ENCODE results near the gene MEIOC. TPM values are rescaled to one million over a fixed set of nuclear protein-coding genes. Genes with fewer than 3 reads are reported as not detected.
A peak's percentile ranks its signal among the peaks of the same experiment; 100 is the strongest.
"Not testable (repeated sequence)": the region's sequence is repeated elsewhere in the genome, so short reads cannot be mapped to it uniquely, and the experiment has no call there.

The MEIOC gene
- total RNA-seq, 1 donor from 2014 or later, result 0.75 TPM

DNA sequence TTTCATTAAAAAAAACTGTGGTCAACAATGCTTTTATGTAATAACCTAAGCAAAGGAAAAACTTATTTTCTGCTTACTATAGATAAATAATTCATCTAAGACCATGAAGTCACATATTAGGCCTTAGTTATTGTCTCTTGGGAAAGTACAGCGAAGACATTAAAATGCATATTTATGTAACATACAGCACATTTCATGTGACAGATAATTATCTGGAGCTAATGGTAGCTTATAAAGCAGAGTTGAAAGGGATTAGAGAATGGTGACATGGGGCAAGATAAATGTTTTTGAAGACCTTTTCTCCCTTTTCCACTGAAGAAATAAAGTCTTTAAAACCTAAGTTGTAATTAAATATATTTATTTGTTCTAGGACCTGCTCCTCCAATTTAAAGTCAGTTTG is 9.7 kb downstream of the MEIOC start:
- H3K4me3 Mint-ChIP-seq (ENCODE audit: unreplicated experiment), result no peak overlapping the region
- peaks cover 18% of the 10 kb centered on the region for H3K27me3 Mint-ChIP-seq (ENCODE audit: unreplicated experiment)
- TF ChIP-seq, protein P1, sequence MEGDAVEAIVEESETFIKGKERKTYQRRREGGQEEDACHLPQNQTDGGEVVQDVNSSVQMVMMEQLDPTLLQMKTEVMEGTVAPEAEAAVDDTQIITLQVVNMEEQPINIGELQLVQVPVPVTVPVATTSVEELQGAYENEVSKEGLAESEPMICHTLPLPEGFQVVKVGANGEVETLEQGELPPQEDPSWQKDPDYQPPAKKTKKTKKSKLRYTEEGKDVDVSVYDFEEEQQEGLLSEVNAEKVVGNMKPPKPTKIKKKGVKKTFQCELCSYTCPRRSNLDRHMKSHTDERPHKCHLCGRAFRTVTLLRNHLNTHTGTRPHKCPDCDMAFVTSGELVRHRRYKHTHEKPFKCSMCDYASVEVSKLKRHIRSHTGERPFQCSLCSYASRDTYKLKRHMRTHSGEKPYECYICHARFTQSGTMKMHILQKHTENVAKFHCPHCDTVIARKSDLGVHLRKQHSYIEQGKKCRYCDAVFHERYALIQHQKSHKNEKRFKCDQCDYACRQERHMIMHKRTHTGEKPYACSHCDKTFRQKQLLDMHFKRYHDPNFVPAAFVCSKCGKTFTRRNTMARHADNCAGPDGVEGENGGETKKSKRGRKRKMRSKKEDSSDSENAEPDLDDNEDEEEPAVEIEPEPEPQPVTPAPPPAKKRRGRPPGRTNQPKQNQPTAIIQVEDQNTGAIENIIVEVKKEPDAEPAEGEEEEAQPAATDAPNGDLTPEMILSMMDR (IDR thresholded peaks at IDR 0.05), result no peak
- H3K36me3 Mint-ChIP-seq (ENCODE audit: unreplicated experiment), result no peaks in the 10 kb centered on the region
- H3K27ac Mint-ChIP-seq (ENCODE audit: unreplicated experiment), result no peak overlapping the region
- DNase-seq (ENCODE audit: extremely low spot score, unreplicated experiment), result no peak
- H3K9me3 Mint-ChIP-seq (ENCODE audit: unreplicated experiment), result no peaks in the 10 kb centered on the region
- no peaks in the 10 kb centered on the region for H3K4me1 Mint-ChIP-seq (ENCODE audit: unreplicated experiment)

DNA sequence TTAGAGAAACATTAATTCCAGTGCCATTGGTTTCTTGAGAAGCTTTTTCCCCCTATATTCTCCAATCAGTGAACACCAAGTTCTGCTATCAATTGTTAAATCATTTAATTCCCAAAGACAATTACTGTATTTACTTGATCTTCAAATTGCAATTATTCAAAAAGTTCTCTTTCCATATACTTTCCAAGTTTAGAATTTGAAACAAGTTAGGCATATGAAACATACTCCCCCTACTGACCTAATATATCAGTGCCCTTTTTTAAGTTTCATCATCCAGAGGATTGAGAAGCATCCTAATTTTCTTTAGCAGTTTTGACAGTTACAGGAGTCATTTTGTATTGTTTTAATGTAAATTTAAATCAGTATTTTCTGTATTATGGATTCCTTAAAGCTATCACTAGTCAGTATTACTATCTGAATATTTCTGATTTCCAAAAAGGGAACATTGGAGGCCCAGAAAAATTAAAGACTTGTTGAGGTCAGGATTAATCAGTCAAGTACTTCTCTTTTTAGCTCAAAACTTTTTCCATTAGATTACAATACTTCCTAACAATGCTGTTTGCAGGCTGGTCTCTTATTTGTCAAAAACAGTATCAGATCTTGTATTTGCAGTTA is 16.3 kb downstream of the MEIOC start:
- TF ChIP-seq, protein P1 (IDR thresholded peaks at IDR 0.05), result peak; percentile 65
- no peak for DNase-seq (ENCODE audit: extremely low spot score, unreplicated experiment)
- no peaks in the 10 kb centered on the region for H3K9me3 Mint-ChIP-seq (ENCODE audit: unreplicated experiment)
- H3K36me3 Mint-ChIP-seq (ENCODE audit: unreplicated experiment), result no peaks in the 10 kb centered on the region
- H3K4me1 Mint-ChIP-seq (ENCODE audit: unreplicated experiment), result peaks cover 13% of the 10 kb centered on the region
- no peak overlapping the region for H3K27ac Mint-ChIP-seq (ENCODE audit: unreplicated experiment)
- peaks cover 4% of the 10 kb centered on the region for H3K27me3 Mint-ChIP-seq (ENCODE audit: unreplicated experiment)
- no peak overlapping the region for H3K4me3 Mint-ChIP-seq (ENCODE audit: unreplicated experiment)

DNA sequence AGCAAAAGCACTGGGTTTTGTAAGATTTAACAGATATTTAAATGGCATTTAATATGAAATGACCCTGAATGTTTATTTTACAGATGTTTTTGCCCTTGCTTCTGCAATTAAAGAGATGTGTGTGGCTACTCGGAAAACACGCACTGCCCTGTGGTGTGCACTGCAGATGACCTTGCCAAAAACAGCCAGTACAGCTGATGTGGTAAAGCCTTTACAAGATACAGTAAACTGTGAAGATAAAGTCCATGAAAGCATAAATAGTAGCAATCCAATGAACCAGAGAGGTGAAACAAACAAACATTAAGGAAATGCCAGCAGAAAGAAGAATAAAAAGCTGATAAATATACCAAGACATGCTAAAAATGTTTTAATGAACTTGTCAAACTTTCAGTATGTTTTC is 17.6 kb downstream of the MEIOC start:
- no peaks in the 10 kb centered on the region for H3K27me3 Mint-ChIP-seq (ENCODE audit: unreplicated experiment)
- H3K4me3 Mint-ChIP-seq (ENCODE audit: unreplicated experiment), result no peak overlapping the region
- no peak for DNase-seq (ENCODE audit: extremely low spot score, unreplicated experiment)
- no peaks in the 10 kb centered on the region for H3K36me3 Mint-ChIP-seq (ENCODE audit: unreplicated experiment)
- peaks cover 21% of the 10 kb centered on the region for H3K4me1 Mint-ChIP-seq (ENCODE audit: unreplicated experiment)
- no peaks in the 10 kb centered on the region for H3K9me3 Mint-ChIP-seq (ENCODE audit: unreplicated experiment)
- TF ChIP-seq, protein P1 (IDR thresholded peaks at IDR 0.05), result no peak
- H3K27ac Mint-ChIP-seq (ENCODE audit: unreplicated experiment), result no peak overlapping the region

DNA sequence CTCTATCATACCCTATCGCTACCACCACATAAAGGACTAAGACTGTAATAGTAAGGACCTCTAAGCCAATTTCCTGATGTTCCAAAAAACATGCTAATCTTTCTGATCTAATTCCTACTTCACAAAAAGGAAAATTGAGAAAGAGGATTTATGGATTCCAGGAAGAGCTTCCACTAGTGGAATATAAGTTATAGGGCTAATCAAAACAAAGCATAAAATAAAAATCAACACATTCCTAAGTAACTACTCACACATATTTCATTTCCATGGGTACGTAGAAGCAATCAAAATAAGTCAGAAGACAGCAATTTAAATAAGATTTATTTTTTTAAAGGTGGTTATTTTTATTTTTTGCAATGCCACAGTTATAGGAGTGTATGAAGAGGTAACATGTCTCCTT is 20.9 kb downstream of the MEIOC start:
- Mint-ChIP-seq H3K27ac (ENCODE audit: unreplicated experiment) (peak overlapping the region; percentile 50), H3K36me3 (ENCODE audit: unreplicated experiment) (peaks cover 7% of the 10 kb centered on the region), H3K9me3 (ENCODE audit: unreplicated experiment) (no peaks in the 10 kb centered on the region), H3K27me3 (ENCODE audit: unreplicated experiment) (no peaks in the 10 kb centered on the region), H3K4me1 (ENCODE audit: unreplicated experiment) (peaks cover 21% of the 10 kb centered on the region), H3K4me3 (ENCODE audit: unreplicated experiment) (no peak overlapping the region)
- no peak for DNase-seq (ENCODE audit: extremely low spot score, unreplicated experiment)
- TF ChIP-seq, protein P1 (IDR thresholded peaks at IDR 0.05), result no peak

DNA sequence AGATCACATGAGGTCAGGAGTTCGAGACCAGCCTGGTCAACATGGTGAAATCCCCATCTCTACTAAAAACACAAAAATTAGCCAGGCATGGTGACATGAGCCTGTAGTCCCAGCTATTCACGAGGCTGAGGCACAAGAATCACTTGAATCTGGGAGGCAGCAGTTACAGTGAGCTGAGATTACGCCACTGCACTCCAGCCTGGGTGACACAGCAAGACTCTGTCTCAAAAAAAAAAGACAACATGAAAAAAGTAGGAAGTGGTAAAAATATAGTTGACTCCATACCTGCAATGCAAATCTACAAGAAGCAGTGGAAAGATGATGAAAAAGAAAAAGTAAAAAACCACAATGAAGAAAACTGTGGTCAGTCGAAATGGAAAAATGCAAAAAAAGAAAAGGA is 27.0 kb downstream of the MEIOC start:
- H3K9me3 Mint-ChIP-seq (ENCODE audit: unreplicated experiment); H3K27me3 Mint-ChIP-seq (ENCODE audit: unreplicated experiment); DNase-seq (ENCODE audit: extremely low spot score, unreplicated experiment); H3K4me1 Mint-ChIP-seq (ENCODE audit: unreplicated experiment); H3K4me3 Mint-ChIP-seq (ENCODE audit: unreplicated experiment); H3K27ac Mint-ChIP-seq (ENCODE audit: unreplicated experiment): not testable (repeated sequence)
- peaks cover 23% of the 10 kb centered on the region for H3K36me3 Mint-ChIP-seq (ENCODE audit: unreplicated experiment)

DNA sequence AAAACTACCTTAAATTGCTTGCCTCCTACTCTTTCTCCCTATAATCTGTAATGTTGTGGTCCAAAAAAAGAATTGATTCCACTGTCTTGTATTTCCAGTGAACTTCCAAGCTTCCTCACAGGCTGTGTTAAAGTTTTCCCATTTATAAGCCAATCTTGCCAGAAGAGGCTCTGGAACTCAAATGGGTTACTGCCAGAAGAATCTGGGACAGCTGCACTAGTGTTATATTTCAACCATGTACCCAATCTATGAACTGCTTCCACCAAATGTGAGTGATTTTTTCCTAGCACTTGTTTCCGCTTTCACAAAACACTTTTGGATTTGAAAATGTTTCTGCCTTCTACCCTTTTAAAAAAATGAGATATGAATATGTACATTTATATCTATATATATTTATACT is 31.5 kb downstream of the MEIOC start:
- no peaks in the 10 kb centered on the region for H3K9me3 Mint-ChIP-seq (ENCODE audit: unreplicated experiment)
- H3K27me3 Mint-ChIP-seq (ENCODE audit: unreplicated experiment), result no peaks in the 10 kb centered on the region
- TF ChIP-seq, protein P1 (IDR thresholded peaks at IDR 0.05), result no peak
- H3K36me3 Mint-ChIP-seq (ENCODE audit: unreplicated experiment), result peaks cover 16% of the 10 kb centered on the region
- peaks cover 17% of the 10 kb centered on the region for H3K4me1 Mint-ChIP-seq (ENCODE audit: unreplicated experiment)
- no peak overlapping the region for H3K4me3 Mint-ChIP-seq (ENCODE audit: unreplicated experiment)
- no peak overlapping the region for H3K27ac Mint-ChIP-seq (ENCODE audit: unreplicated experiment)
- DNase-seq (ENCODE audit: extremely low spot score, unreplicated experiment), result no peak

Data from osteocyte (in vitro differentiated cells).